Endothelial cell (in vitro differentiated cells): ENCODE results near the gene PCYOX1L. TPM values are rescaled to one million over a fixed set of nuclear protein-coding genes. Genes with fewer than 3 reads are reported as not detected.
A peak's percentile ranks its signal among the peaks of the same experiment; 100 is the strongest.

Experiments
- DNase-seq: peaks from one replicate; pipeline ENCODE4 v3.0.0; 2021; ENCODE audit warnings: low spot score
- H3K27ac Mint-ChIP-seq: one replicate; pipeline ENCODE4 v1.8.0; 2021; ENCODE audit warnings: mixed read lengths, inconsistent platforms; ENCODE audit not compliant: unreplicated experiment
- H3K27me3 Mint-ChIP-seq: one replicate; pipeline ENCODE4 v1.8.0; 2021; ENCODE audit warnings: mild to moderate bottlenecking, moderate library complexity, mixed read lengths, inconsistent platforms; ENCODE audit not compliant: unreplicated experiment
- H3K36me3 Mint-ChIP-seq: one replicate; pipeline ENCODE4 v1.8.0; 2021; ENCODE audit warnings: mild to moderate bottlenecking, low read depth, mixed read lengths, inconsistent platforms; ENCODE audit not compliant: unreplicated experiment
- H3K4me1 Mint-ChIP-seq: one replicate; pipeline ENCODE4 v1.8.0; 2021; ENCODE audit warnings: mild to moderate bottlenecking, mixed read lengths, inconsistent platforms; ENCODE audit not compliant: unreplicated experiment
- H3K4me3 Mint-ChIP-seq: one replicate; pipeline ENCODE4 v1.8.0; 2021; ENCODE audit warnings: mild to moderate bottlenecking, mixed read lengths, inconsistent platforms; ENCODE audit not compliant: unreplicated experiment
- H3K9me3 Mint-ChIP-seq: one replicate; pipeline ENCODE4 v1.8.0; 2021; ENCODE audit warnings: mixed read lengths, inconsistent platforms; ENCODE audit not compliant: unreplicated experiment
- total RNA-seq: library from RNA; stranded (reverse); fragmentation: NEBNext Ultra II Directional; extraction: Animal tissue kit (Norgen Biotek cat#: 25700); gene quantifications from one replicate; pipeline ENCODE4 v1.2.1, GENCODE V29; 2021; ENCODE audit not compliant: unreplicated experiment
- TF ChIP-seq, protein P1 (sequence below): fragments of 200-600 bp; sonication (generic); IDR thresholded peaks from one replicate; pipeline ENCODE4 v1.5.0; 2021; ENCODE audit warnings: antibody characterized with exemption; ENCODE audit not compliant: unreplicated experiment

Gene PCYOX1L
- total RNA-seq, 1 donor from 2014 or later = 18.3 TPM

DNA sequence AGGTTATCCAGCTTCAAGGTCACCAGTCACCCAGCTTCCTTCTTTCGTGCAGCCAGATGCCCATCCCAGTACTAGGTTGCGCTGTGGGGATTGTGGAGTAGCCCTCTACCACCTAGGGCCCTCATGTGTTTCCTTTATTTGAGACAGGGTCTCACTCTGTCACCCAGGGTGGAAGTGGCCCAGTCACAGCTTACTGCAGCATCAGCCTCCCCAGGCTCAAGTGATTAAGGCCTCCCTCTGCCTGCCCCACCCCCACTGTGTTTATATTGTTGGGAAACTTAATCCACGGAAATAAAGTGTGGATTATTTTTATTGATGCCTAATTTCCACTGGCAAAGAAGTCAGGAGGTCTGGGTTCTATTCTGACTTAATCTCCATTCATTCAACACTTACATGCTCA, 17.0 kb downstream of the PCYOX1L start:
- H3K27ac Mint-ChIP-seq = no peak overlapping the region
- H3K4me1 Mint-ChIP-seq = peaks cover 4% of the 10 kb centered on the region
- TF ChIP-seq, protein P1, sequence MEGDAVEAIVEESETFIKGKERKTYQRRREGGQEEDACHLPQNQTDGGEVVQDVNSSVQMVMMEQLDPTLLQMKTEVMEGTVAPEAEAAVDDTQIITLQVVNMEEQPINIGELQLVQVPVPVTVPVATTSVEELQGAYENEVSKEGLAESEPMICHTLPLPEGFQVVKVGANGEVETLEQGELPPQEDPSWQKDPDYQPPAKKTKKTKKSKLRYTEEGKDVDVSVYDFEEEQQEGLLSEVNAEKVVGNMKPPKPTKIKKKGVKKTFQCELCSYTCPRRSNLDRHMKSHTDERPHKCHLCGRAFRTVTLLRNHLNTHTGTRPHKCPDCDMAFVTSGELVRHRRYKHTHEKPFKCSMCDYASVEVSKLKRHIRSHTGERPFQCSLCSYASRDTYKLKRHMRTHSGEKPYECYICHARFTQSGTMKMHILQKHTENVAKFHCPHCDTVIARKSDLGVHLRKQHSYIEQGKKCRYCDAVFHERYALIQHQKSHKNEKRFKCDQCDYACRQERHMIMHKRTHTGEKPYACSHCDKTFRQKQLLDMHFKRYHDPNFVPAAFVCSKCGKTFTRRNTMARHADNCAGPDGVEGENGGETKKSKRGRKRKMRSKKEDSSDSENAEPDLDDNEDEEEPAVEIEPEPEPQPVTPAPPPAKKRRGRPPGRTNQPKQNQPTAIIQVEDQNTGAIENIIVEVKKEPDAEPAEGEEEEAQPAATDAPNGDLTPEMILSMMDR = no peak
- H3K4me3 Mint-ChIP-seq = no peak overlapping the region
- peaks cover 6% of the 10 kb centered on the region for H3K36me3 Mint-ChIP-seq
- H3K9me3 Mint-ChIP-seq = no peaks in the 10 kb centered on the region
- H3K27me3 Mint-ChIP-seq = peaks cover 8% of the 10 kb centered on the region
- no peak for DNase-seq

DNA sequence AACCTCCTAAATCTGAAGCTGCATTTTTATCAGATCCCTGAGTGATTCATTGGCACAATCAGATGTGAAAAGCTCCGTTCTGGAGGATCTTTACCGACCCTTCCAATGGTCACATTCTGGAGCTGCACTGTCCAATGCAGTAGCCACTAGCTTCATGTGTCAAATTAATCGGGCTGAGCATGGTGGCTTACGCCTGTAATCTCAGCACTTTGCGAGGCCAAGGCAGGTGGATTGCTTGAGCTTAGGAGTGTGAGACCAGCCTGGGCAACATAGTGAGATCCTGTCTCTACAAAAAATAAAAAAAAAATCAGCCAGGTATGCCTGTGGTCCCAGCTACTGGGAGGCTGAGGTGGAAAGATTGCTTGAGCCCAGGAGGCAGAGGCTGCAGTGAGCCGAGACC, 17.6 kb downstream of the PCYOX1L start:
- TF ChIP-seq, protein P1 = no peak
- Mint-ChIP-seq H3K9me3 (no peaks in the 10 kb centered on the region), H3K36me3 (peaks cover 6% of the 10 kb centered on the region), H3K27me3 (peaks cover 8% of the 10 kb centered on the region), H3K4me1 (peaks cover 4% of the 10 kb centered on the region), H3K27ac (no peak overlapping the region), H3K4me3 (no peak overlapping the region)
- no peak for DNase-seq

DNA sequence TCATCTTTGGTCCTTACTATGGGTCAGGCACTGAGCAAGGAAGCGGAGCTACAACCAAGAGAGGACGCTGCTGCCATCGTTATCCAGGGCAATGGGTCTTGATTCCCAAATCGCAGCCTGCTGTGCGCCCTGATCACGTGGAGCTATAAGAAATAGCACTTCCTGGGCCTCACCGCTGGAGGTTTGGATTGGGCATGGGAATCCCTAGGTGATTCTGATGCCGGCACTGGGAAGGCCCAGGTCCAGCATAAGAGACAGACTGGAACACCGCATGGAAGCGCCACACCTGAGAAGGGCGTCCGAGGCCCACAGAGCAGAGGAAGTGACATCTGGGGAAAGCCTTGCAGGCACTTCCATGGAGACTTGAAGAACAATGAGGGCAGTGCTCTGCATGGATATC, 18.3 kb downstream of the PCYOX1L start:
- Mint-ChIP-seq H3K4me1 (peaks cover 4% of the 10 kb centered on the region), H3K27ac (no peak overlapping the region), H3K36me3 (peaks cover 6% of the 10 kb centered on the region), H3K4me3 (no peak overlapping the region), H3K9me3 (no peaks in the 10 kb centered on the region), H3K27me3 (peaks cover 8% of the 10 kb centered on the region)
- TF ChIP-seq, protein P1 = no peak
- no peak for DNase-seq

DNA sequence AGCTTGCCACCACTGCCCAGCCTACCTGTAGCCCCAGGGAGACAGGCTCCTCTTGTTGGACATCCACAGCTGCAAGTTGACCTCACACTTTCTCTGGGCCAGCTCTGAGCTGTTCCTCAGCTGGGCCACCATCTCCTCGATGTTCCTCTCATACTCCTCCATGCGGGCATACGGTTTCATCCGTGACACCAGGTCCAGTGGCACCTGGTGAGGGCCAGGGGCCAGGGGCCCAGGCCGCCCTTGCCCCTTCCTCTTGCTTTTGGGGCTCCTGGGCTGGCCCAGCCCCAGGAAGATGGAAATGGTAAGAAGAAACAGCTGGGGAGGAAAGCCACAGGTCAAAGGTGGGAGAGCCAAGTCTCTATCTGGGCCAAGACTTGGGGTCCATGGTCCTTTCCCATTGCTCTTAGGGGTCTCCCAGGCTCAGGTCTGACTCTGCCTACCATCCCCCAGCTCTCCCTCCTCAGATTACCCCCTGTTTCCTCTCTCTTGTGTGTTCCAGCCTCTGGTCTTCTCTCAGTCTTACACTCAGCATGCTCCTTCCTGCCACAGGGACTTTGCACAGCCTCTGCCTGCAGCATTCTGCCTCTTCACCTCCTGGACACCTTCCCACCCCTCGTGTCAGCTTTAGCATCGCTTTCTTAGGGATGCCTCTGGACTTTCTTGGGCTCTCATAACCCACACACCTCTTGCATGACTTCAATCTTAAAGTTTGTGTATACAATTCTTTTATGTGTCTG, 19.0 kb downstream of the PCYOX1L start:
- DNase-seq = no peak

DNA sequence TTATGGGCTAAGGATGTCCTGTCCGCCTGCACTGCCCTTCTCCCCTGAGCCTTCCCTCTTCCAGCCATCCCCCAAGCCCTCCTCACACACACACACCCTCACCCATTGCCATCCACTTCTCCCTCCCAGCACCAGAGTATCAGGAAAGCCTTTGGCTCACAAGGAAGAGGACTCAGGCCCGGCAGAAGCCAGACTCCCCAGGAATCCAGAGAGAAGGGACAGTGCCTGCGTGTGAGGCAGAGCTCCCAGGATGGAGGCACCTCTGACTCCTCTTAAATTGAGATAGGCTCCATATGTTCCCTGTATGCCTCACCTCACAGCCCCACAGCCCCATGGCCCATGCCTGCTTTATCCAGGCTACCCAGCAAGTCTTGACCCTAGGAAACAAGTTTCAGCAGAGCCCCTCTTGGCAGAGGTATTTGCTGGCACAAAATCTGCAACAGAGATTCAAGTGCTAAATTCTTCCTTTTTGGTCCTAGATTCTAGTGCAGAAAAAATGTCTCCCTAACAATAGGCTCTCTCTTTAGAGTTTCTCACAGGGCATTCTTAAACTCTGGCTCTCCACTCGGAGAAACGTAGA, 20.5 kb downstream of the PCYOX1L start:
- H3K27ac Mint-ChIP-seq = no peak overlapping the region
- TF ChIP-seq, protein P1 = no peak
- DNase-seq = no peak
- H3K9me3 Mint-ChIP-seq = no peaks in the 10 kb centered on the region
- no peak overlapping the region for H3K4me3 Mint-ChIP-seq
- peaks cover 10% of the 10 kb centered on the region for H3K27me3 Mint-ChIP-seq
- H3K4me1 Mint-ChIP-seq = peaks cover 4% of the 10 kb centered on the region
- peaks cover 6% of the 10 kb centered on the region for H3K36me3 Mint-ChIP-seq

More for the DNA sequence above, 19.0 kb downstream of the PCYOX1L start:
- Mint-ChIP-seq H3K27me3 (peaks cover 10% of the 10 kb centered on the region), H3K9me3 (no peaks in the 10 kb centered on the region), H3K27ac (no peak overlapping the region), H3K4me3 (peak overlapping the region; percentile 21), H3K4me1 (no peaks in the 10 kb centered on the region), H3K36me3 (peaks cover 6% of the 10 kb centered on the region)
- TF ChIP-seq, protein P1 = no peak
